IPS DF 19.7 (cell line): ENCODE data around the gene CNDP1.

ENCODE experiments used
- DNase-seq: peaks from one replicate; pipeline ENCODE4 v3.0.0-alpha.2; 2013; ENCODE audit warnings: low read depth, low spot score

The CNDP1 gene

GRCh38 chr18:74623047-74623816 is 88.9 kb downstream of the CNDP1 start:
- no peak for DNase-seq

- DNase-seq, result no peak
These were observed 90.2 kb downstream of the CNDP1 start for GRCh38 chr18:74624466-74624865.

GRCh38 chr18:74625157-74625556 is 90.9 kb downstream of the CNDP1 start:
- DNase-seq, result no peak

GRCh38 chr18:74626049-74626874 is 92.0 kb downstream of the CNDP1 start:
- DNase-seq, result no peak

- no peak for DNase-seq
These were observed 96.5 kb downstream of the CNDP1 start for GRCh38 chr18:74630804-74631203.

GRCh38 chr18:74631212-74631611 is 96.9 kb downstream of the CNDP1 start:
- no peak for DNase-seq

GRCh38 chr18:74631623-74632350 is 97.5 kb downstream of the CNDP1 start:
- DNase-seq, result no peak

GRCh38 chr18:74632351-74632679 is 98.0 kb downstream of the CNDP1 start:
- DNase-seq, result no peak

GRCh38 chr18:74632856-74633255 is 98.6 kb downstream of the CNDP1 start:
- no peak for DNase-seq

GRCh38 chr18:74633652-74634352 is 99.5 kb downstream of the CNDP1 start:
- no peak for DNase-seq

GRCh38 chr18:74635224-74635975 is 101.1 kb downstream of the CNDP1 start:
- no peak for DNase-seq
